H1 (cell line): Measurements from ENCODE around the gene OSBPL5. TPM values are rescaled to one million over a fixed set of nuclear protein-coding genes. Genes with fewer than 3 reads are reported as not detected.

Experiments
- FOSL1 ChIP-seq: IDR thresholded peaks from 2 replicates; pipeline ENCODE4 v1.6.1; 2011; ENCODE audit warnings: mild to moderate bottlenecking, low read depth, low read length, moderate library complexity; ENCODE audit not compliant: insufficient read depth
- RBBP5 ChIP-seq: IDR thresholded peaks from 2 replicates; pipeline ENCODE4 v1.7.1; 2012; ENCODE audit warnings: low read depth, mild to moderate bottlenecking, inconsistent platforms, low read length, moderate library complexity, borderline replicate concordance
- RFX5 ChIP-seq: IDR thresholded peaks from 2 replicates; pipeline ENCODE4 v1.6.1; 2011; ENCODE audit warnings: low read depth, low read length, improper control_type of control experiment, borderline replicate concordance
- RXRA ChIP-seq: IDR thresholded peaks from 2 replicates; pipeline ENCODE4 v1.6.1; 2011; ENCODE audit warnings: low read depth, mild to moderate bottlenecking, low read length, moderate library complexity; ENCODE audit not compliant: insufficient read depth
- TAF7 ChIP-seq: optimal IDR thresholded peaks from 2 replicates; pipeline ENCODE3; 2011; ENCODE audit warnings: low read depth, mild to moderate bottlenecking, inconsistent platforms, low read length, moderate library complexity, borderline replicate concordance
- polyA plus RNA-seq, 7 experiments: library from polyadenylated mRNA; depleted of rRNA in 3 of 7; stranded (reverse) in 5 of 7; unstranded in 2 of 7; fragments of >200 nt in 5 of 7; fragments of 200-250 nt in 2 of 7; gene quantifications; 1 replicate in 5 of 7; 2 replicates in 1 of 7; 4 replicates in 1 of 7; pipeline versions ENCODE4 v1.2.1 to v1.2.3, GENCODE V29; 2011 to 2013; ENCODE audit warnings: missing spikeins in 2 of 7, mixed read lengths in 2 of 7
- total RNA-seq: library from RNA; stranded (reverse); fragmentation: NEBNext Ultra II Directional; extraction: Animal tissue kit (Norgen Biotek cat#: 25700); gene quantifications from 2 replicates; pipeline ENCODE4 v1.2.1, GENCODE V29; 2021
- TF ChIP-seq, protein P1 (sequence below): IDR thresholded peaks from 2 replicates; pipeline ENCODE4 v1.6.1; 2012; ENCODE audit warnings: inconsistent platforms

Gene OSBPL5
- total and polyA plus RNA-seq, 2 of the 8 experiments (the other 6 are each of a cell fraction or from before 2014, with no cell fraction given): 3.4 to 9.9 TPM

- TF ChIP-seq RXRA (no peak), TAF7 (no peak), RFX5 (no peak), FOSL1 (no peak), RBBP5 (no peak)
- TF ChIP-seq, protein P1, sequence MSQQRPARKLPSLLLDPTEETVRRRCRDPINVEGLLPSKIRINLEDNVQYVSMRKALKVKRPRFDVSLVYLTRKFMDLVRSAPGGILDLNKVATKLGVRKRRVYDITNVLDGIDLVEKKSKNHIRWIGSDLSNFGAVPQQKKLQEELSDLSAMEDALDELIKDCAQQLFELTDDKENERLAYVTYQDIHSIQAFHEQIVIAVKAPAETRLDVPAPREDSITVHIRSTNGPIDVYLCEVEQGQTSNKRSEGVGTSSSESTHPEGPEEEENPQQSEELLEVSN: no peak
These were observed 35.9 kb downstream of the OSBPL5 start (continued) for GRCh38 chr11:3129181-3129590.
